HG02938 (cell line): Measurements from ENCODE around the gene DBH.
"Not testable (repeated sequence)": the region's sequence is repeated elsewhere in the genome, so short reads cannot be mapped to it uniquely, and the experiment has no call there.

Source experiments
- ATAC-seq: cut with Tn5 transposase; IDR thresholded peaks from one replicate; pipeline ENCODE4 v1.9.1; 2021; ENCODE audit warnings: mild to moderate bottlenecking, moderate library complexity; ENCODE audit not compliant: unreplicated experiment

The DBH gene

DNA sequence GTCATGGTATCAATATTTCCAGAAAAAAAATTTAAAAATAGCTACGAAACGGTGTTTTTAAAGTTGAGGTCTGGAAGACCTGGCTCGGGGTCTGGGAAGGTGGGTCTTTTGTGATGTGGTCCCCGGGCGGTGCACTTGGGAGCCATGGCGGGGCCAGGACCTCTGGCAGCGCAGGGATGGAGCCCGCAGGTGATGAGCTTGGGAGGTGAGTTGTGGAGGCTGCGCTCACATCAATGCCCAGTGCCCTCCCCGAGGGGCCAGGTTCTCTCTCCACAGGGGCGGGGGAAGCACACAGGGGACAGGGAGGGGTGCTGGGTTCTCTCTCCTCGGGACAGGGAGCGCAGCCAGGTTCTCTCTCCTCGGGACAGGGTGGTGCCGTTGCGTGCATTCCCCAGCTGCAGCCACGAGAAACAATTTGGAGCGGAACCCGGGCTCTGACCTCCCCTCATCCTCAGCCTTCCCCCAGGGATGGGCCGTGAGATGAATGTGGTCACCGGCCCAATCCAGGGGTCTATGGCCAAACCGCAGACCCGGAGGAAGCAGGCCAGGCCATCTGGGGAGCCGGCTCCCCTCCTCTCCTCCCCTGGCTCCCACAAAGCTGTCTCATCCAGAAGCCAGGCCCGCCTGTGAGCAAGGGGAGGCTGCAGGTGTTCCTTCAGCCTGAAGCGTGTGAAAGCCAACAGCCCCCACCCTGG lies 25.8 kb downstream of the DBH start:
- ATAC-seq = no peak

GRCh38 chr9:133664173-133665050 lies 28.2 kb downstream of the DBH start:
- no peak for ATAC-seq

- ATAC-seq = no peak
These were observed 28.9 kb downstream of the DBH start for GRCh38 chr9:133665096-133665495.

- ATAC-seq = no peak
These were observed 29.4 kb downstream of the DBH start for GRCh38 chr9:133665535-133665934.

GRCh38 chr9:133666387-133666786 lies 30.2 kb downstream of the DBH start:
- no peak for ATAC-seq

- no peak for ATAC-seq
These were observed 30.7 kb downstream of the DBH start for GRCh38 chr9:133666845-133667244.

DNA sequence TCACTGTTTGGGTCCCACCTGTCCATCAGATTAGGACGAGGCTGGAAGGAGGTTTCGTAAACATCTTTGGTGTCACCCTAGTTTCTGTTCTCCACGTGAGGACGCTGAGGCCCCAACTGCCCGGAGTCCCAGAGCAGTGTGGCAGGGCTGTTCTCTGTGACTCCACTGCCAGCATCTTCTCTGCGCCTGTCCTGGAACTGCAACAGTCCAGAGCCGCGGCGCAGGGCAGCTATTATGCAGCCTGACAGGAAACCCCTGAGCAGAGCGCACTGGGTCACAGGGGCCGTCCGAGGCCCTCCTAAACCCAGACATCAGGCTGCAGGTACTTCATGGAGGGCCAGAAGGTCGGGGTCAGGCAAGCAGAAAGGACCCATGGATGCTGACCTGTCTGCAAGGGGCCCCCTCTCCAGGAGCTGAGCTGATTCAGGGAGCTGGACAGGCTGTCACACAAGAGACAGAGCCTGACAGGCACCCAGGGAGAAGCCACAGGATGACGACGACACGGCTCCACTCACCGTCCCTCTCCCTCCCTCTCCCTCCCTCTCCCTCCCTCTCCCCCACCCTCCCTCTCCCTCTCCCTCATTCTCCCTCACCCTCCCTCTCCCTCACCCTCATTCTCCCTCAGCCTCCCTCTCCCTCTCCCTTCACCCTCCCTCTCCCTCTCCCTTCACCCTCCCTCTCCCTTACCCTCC lies 31.7 kb downstream of the DBH start:
- ATAC-seq = no peak

- ATAC-seq = no peak
These were observed 33.1 kb downstream of the DBH start for GRCh38 chr9:133669182-133669801.

- no peak for ATAC-seq
These were observed 34.3 kb downstream of the DBH start for GRCh38 chr9:133670466-133670865.

DNA sequence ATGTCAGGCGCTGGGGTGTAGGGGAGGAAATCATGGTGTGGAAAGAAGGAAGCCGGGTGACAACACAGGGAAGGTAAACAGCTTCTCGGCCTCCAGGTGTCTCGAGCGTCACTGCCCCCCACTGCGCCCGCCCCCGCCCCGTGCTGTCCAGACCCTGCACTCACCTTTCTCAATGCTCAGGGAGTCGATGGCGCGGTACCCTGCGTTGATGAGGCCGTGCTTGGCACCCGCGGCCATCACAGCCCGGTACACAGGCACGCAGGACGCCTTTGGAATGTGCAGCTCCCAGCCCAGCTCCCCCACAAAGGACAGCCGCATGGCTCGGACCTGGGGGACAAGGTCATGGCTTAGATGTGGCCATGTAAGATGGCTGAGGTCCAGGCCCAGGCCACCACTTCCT lies 35.2 kb downstream of the DBH start:
- ATAC-seq = no peak

DNA sequence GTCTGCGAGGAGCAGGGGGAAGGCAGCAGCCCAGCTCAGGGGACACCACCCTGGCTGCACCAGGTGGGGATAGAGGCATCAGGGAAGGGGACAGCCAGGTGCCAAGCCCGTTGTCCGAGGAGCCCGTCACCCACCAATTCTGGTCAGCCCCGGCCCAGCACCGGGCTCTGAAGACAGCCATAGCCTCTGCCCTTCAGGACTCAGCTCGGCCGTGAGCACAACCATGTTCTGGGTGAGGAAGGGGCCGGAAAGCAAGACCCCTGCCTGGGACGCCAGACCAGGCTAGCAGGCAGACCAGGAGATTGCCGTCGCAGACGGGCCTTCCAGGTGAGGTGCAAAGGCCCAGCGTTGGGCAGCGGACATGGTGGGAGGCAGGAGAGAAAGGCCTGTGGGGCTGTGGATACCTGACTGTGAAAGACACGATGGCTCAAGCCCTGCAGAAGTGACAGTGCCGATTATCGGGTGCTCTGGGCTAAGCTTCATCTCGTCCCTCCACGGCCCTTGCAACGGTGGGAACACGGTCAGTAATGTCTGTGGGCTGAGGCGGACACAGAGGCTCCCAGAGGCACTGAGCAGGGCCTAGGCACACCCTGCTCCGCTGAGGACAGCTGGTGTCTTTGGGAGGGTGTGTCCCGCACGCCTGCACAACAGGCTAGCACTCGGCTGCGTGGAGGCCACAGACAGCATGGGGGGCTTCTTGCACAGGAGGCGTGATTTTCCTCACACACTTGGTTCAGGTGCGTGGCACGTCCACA lies 36.5 kb downstream of the DBH start:
- ATAC-seq = no peak

DNA sequence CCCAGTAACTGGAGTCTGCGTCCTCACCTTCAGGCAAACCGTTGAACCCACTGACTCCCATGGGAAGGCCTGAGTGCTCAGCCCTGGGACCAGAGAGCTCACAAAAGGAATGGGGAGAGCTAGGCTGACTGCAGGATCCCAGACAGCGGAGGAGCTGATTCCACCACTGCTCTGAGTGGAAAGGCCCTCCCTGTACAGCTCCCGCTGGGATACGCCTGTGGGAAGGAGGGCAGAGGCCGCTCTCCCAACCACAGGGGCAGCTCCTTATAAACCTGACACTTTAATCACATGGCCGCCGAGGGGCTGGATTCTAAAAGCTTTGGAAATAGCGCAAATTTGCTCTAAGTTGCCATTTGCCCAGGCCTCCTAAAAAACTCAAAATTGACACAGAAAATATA lies 37.1 kb downstream of the DBH start:
- ATAC-seq = no peak

GRCh38 chr9:133674091-133674490 lies 37.9 kb downstream of the DBH start:
- ATAC-seq = no peak

DNA sequence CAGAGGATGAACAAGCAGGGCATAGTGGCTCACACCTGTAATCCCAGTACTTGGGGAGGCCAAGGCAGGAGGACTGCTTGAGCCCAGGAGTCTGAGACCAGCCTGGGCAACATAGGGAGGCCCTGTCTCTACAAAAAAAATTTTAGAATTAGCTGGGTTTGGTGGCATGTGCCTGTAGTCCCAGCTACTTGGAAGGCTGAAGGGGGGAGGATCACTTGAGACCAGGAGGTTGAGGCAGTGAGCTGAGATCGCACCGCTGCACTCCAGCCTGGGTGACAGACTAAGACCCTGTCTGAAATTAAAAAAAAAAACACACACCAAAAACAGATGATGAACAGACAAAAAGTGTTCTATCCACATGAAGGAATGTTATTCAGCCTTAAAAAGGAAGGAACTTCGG lies 39.6 kb downstream of the DBH start:
- ATAC-seq = not testable (repeated sequence)

DNA sequence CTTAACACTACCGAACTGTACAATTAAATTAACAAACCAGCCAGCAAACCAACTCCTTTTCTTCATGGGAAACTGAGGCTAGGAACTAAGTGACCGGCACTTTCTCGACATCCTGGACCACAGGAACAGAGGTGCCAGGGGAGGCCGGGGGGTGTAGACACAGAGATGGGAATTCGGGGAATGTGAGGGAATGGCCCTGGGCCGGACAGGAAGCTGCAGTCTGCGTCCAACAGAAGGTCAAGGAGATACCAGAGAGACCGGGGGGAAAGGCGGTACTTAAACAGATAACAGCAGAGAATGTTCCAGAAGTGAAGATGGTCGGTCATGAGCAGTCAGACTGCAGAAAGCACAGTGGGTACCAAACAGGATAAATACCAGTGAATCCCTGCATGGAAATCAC lies 40.3 kb downstream of the DBH start:
- ATAC-seq = no peak

DNA sequence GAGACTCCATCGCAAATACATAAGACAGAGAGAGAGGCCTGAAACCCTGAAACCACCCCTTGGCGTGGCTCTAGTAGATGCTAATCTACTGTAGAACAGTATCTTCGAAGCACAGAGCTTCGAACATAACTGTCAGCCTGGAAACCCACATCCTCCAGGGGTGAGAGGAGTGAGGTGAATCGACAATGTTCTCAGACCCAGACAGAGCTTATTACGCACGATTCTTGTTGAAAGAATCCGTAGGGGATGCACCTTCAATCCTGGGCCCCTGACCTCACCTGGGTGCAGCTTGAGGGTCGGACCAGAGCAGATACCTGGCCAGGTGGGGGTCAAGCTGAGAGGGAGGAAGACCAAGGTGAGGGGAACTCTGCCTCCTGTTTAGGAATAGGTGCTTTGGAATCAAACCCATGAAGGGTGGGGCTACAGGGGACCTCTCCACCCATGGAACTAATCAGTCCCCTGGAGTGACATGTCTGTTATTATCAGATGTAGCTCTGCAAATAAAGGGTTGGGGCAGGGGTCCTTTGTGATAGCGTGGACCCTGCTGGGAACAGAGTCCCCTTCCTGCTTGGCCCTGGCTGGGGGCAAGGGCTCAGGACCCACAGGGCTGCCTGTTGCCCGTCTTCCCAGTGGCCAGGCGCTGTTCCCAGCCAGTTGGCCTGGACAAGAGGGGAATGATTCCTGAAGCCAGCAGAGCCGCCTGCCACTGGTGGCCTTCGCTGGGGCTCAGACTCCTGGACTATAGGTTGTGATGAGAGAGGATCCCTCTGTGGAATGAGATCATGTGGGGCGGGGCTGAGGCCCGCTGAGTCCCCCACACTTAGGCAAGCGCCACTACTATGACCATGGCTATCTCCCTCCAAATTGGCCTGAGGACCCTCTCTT lies 41.2 kb downstream of the DBH start:
- ATAC-seq = no peak

DNA sequence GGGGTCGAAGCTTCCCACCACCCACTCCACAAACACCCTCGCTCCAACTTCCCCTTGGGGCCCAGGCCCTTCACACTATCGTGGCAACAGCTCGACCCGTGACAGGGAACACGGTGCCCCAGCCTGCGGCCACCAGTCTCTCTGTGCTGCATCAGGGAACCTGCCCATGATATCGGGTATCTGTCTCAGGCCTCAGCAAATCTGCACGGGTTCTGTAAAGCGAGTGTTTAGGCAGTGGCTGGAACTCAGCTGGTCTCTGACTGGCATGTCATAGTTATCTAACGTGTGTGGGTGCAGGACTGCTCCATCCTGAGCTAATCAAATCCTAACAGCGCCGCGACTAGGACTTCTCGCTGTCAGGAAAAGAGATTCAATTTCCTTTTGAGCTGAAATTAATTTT lies 42.9 kb downstream of the DBH start:
- ATAC-seq = no peak

DNA sequence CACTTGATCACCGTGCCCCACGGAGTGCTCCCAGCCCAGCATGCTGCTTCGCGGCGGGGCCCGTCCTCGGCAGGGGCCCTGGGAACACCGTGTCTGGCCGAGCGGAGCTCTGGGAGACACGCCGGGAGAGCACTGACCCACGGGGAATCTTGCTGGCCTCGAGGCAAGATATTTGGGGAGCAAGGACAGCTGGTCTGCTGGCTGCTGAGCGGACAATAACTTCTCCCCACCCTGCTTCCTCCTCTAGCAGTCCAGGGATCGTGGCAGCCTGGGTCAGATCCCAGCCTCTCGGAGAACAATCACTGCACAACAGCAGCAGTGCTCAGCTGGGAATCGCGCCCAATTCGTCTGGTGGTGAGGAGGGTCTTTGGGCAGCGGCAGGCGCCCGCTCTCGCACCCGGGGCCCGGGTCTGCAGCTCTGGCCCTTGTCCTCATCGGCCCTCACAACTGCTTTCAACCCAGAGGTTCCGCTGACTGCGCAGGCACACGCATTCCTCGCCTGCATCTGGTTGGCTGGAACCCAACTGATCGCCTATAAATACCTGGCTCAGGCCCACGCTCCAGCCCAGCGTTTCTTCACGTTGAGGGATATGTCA lies 43.4 kb downstream of the DBH start:
- no peak for ATAC-seq

DNA sequence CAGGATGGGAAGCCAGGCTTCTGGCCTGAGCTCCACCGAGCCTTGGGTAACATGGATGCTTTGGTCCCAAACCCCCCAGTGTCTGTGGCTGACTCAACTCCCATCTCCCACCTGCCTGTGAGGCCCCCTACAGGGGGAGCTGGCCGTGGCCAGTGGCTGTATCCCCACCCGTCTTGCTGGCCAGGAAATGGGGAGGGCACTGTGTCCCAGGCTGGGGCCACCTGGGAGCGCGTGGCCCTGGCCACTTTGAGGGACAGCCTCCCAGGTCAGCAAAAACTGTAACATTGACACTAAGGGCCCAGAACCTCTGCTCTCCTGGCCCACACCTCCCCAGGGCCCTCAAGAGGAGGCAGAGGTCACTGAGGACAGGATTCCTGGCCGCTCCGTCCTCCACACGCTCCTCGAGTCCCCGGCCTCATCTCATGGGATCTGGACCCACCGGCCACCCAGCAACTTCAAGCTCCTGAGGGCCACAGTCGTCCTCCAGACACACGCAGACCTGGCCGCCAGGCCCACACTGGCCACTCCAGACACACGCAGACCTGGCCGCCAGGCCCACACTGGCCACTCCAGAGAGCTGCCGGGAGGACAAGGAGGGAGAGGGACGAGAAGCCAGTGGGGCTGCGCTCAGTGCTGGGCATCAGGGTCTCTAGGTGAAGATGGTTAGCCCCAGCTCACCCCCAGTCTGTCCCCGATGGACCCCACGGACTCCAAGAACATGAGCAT lies 44.2 kb downstream of the DBH start:
- no peak for ATAC-seq
